SU-DHL-6 (cell line): ENCODE results near the gene BNIP2.

Source experiments
- H2AFZ ChIP-seq: fragments of 200-600 bp; sonication (generic); 2 replicates; pipeline ENCODE4 v1.6.1; 2014; ENCODE audit warnings: low read depth, mild to moderate bottlenecking, moderate library complexity, mixed read lengths, antibody characterized with exemption, low read length; ENCODE audit not compliant: severe bottlenecking
- H3F3A ChIP-seq: fragments of 200-600 bp; shearing (Covaris generic); 2 replicates; pipeline ENCODE4 v1.6.0; 2016; ENCODE audit warnings: antibody characterized with exemption, mild to moderate bottlenecking; ENCODE audit not compliant: insufficient read depth
- H3K27ac ChIP-seq: fragments of 200-600 bp; sonication (generic); 2 replicates; pipeline ENCODE4 v1.5.1; 2016; ENCODE audit warnings: low read depth, mild to moderate bottlenecking, low read length, moderate library complexity, mixed read lengths
- H3K27me3 ChIP-seq: fragments of 200-600 bp; sonication (generic), shearing (Covaris generic); 2 replicates; pipeline ENCODE4 v1.6.0; 2014; ENCODE audit warnings: mild to moderate bottlenecking, low read length
- H3K36me3 ChIP-seq: fragments of 200-600 bp; sonication (generic); 2 replicates; pipeline ENCODE4 v1.6.1; 2014; ENCODE audit warnings: mild to moderate bottlenecking, low read length, mixed read lengths
- H3K4me2 ChIP-seq: fragments of 300-600, 200-600 bp; shearing (Covaris generic), sonication (generic); 2 replicates; pipeline ENCODE4 v1.6.0; 2014; ENCODE audit warnings: low read length, low read depth, mild to moderate bottlenecking; ENCODE audit not compliant: poor library complexity, severe bottlenecking
- H3K4me3 ChIP-seq: fragments of 200-600 bp; sonication (generic); 2 replicates; pipeline ENCODE4 v1.5.1; 2014; ENCODE audit warnings: antibody characterized with exemption, low read length, mild to moderate bottlenecking, mixed read lengths; ENCODE audit not compliant: insufficient read depth, poor library complexity, severe bottlenecking
- H3K79me2 ChIP-seq: fragments of 200-600 bp; sonication (generic); 2 replicates; pipeline ENCODE4 v1.6.1; 2014; ENCODE audit warnings: mild to moderate bottlenecking, low read length, moderate library complexity; ENCODE audit not compliant: insufficient read depth
- H3K9ac ChIP-seq: fragments of 200-600 bp; sonication (generic); 2 replicates; pipeline ENCODE4 v1.7.0; 2014; ENCODE audit warnings: mild to moderate bottlenecking, low read length
- H3K9me2 ChIP-seq: fragments of 200-600 bp; sonication (generic); replicated peaks from 2 replicates; pipeline ENCODE4 v1.6.1; 2014; ENCODE audit warnings: low read length; ENCODE audit not compliant: insufficient read depth
- H3K9me3 ChIP-seq: fragments of 200-600 bp; sonication (generic); 2 replicates; pipeline ENCODE4 v1.6.1; 2014; ENCODE audit warnings: low read length, mixed read lengths; ENCODE audit not compliant: insufficient read depth
- H4K20me1 ChIP-seq: fragments of 200-600 bp; sonication (generic); 2 replicates; pipeline ENCODE4 v1.6.1; 2014; ENCODE audit warnings: low read depth, mild to moderate bottlenecking, antibody characterized with exemption, low read length, moderate library complexity, mixed read lengths
- EZH2phosphoT487 ChIP-seq: fragments of 200-600 bp; sonication (generic), shearing (Covaris generic); conservative IDR thresholded peaks from 2 replicates; pipeline ENCODE4 v1.6.1; 2018; ENCODE audit warnings: mild to moderate bottlenecking, antibody characterized with exemption, low read length, moderate library complexity, mixed read lengths
- TF ChIP-seq, protein P1 (sequence below): fragments of 200-600 bp; sonication (generic); IDR thresholded peaks from one replicate; pipeline ENCODE4 v1.5.1; 2017; ENCODE audit warnings: antibody characterized with exemption, mild to moderate bottlenecking, low read length, moderate library complexity; ENCODE audit not compliant: insufficient read depth, poor library complexity, severe bottlenecking

BNIP2 gene

DNA sequence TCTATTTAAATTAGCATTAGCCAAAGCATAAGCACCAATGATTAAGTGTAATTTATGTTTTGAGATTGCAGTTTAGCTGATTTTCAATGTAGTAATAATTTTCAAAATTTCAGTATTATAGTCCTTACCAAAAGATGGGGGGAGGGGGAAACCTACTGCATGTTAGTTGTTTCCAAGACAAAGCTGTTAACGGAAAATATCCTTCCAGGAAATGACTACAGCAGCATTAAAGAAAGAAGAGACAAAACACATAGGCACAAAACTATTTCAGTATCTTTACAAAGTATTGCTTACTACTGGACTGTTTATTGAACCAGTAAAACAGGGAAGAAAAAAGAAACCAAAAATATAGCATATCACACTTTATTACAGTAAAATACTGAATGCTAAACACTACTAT lies 10.5 kb downstream of the BNIP2 start:
- Histone ChIP-seq H3K9ac (no peak overlapping the region), H4K20me1 (peaks cover 13% of the 10 kb centered on the region; the same call in 1 of the 2 replicates), H3K9me3 (no peaks in the 10 kb centered on the region), H3K27me3 (no peaks in the 10 kb centered on the region), H3K36me3 (peaks cover 45% of the 10 kb centered on the region), H3K79me2 (peaks cover 21% of the 10 kb centered on the region), H3F3A (no peaks in the 10 kb centered on the region; the same call in 1 of the 2 replicates), H2AFZ (no peak overlapping the region), H3K4me3 (no peak overlapping the region), H3K4me2 (no peak overlapping the region), H3K9me2 (no peaks in the 10 kb centered on the region), H3K27ac (no peak overlapping the region)
- TF ChIP-seq, protein P1, sequence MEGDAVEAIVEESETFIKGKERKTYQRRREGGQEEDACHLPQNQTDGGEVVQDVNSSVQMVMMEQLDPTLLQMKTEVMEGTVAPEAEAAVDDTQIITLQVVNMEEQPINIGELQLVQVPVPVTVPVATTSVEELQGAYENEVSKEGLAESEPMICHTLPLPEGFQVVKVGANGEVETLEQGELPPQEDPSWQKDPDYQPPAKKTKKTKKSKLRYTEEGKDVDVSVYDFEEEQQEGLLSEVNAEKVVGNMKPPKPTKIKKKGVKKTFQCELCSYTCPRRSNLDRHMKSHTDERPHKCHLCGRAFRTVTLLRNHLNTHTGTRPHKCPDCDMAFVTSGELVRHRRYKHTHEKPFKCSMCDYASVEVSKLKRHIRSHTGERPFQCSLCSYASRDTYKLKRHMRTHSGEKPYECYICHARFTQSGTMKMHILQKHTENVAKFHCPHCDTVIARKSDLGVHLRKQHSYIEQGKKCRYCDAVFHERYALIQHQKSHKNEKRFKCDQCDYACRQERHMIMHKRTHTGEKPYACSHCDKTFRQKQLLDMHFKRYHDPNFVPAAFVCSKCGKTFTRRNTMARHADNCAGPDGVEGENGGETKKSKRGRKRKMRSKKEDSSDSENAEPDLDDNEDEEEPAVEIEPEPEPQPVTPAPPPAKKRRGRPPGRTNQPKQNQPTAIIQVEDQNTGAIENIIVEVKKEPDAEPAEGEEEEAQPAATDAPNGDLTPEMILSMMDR = no peak
- no peak for TF ChIP-seq EZH2phosphoT487

DNA sequence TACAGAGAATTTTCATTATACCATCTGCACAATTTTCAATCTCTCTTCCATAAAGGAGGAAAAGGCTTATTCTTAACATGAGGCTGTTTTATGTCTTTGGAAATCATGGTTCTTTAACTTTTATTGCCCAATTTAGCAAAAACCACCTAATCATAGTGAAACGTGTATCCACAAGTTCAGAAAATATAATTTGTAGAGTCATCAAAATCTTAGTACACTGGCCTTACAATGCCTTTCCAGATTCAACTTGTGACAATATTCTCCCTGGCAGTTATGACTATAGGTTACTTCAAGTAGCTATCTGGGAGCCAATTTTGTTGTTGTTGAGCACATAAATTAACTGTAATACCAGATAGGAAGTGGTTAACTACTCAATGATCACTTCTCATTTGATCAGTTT lies 10.9 kb downstream of the BNIP2 start:
- no peaks in the 10 kb centered on the region for H3K9me2 ChIP-seq
- no peak overlapping the region for H2AFZ ChIP-seq
- no peak overlapping the region for H3K4me2 ChIP-seq
- TF ChIP-seq, protein P1 = no peak
- TF ChIP-seq EZH2phosphoT487 = no peak
- H3F3A ChIP-seq = no peaks in the 10 kb centered on the region; the same call in 1 of the 2 replicates
- H4K20me1 ChIP-seq = peaks cover 10% of the 10 kb centered on the region; the same call in 1 of the 2 replicates
- H3K79me2 ChIP-seq = peaks cover 16% of the 10 kb centered on the region
- no peak overlapping the region for H3K4me3 ChIP-seq
- H3K36me3 ChIP-seq = peaks cover 47% of the 10 kb centered on the region
- H3K9me3 ChIP-seq = no peaks in the 10 kb centered on the region
- H3K9ac ChIP-seq = no peak overlapping the region
- no peak overlapping the region for H3K27ac ChIP-seq
- H3K27me3 ChIP-seq = no peaks in the 10 kb centered on the region

GRCh38 chr15:59676565-59676964 lies 12.6 kb downstream of the BNIP2 start:
- Histone ChIP-seq H3K36me3 (peaks cover 53% of the 10 kb centered on the region), H3K9me3 (no peaks in the 10 kb centered on the region), H3K4me3 (no peak overlapping the region), H3K4me2 (no peak overlapping the region), H3K9me2 (no peaks in the 10 kb centered on the region), H2AFZ (no peak overlapping the region), H3K9ac (no peak overlapping the region), H3K27me3 (no peaks in the 10 kb centered on the region), H3F3A (no peaks in the 10 kb centered on the region; the same call in 1 of the 2 replicates), H3K27ac (no peak overlapping the region), H4K20me1 (0 out of 2 replicates have a peak, but pooled peaks cover under 1% of the 10 kb centered on the region), H3K79me2 (peaks cover 6% of the 10 kb centered on the region; the same call in 1 of the 2 replicates)
- TF ChIP-seq EZH2phosphoT487 = no peak
- TF ChIP-seq, protein P1 = no peak
